ENCODE data around the gene DIPK1A.

- TF ChIP-seq CTCF (IDR thresholded peaks at IDR 0.05; ENCODE audit: low read length), result no peak
- no peak for TF ChIP-seq EZH2 (IDR thresholded peaks at IDR 0.05; ENCODE audit: borderline replicate concordance, low read length)
Measured at GRCh38 chr1:93005252-93005598, 44.0 kb upstream of the DIPK1A start.
